GM19099 (cell line): ENCODE results near the gene ZC3HAV1.
A peak's percentile ranks its signal among the peaks of the same experiment; 100 is the strongest.

Experiments
- POLR2A ChIP-seq: IDR thresholded peaks from 3 replicates; pipeline ENCODE4 v1.6.1; 2011; ENCODE audit warnings: low read depth; ENCODE audit not compliant: insufficient read length; ENCODE audit errors: extremely low read depth

ZC3HAV1 gene

GRCh38 chr7:139109188-139109982, at the start of gene ZC3HAV1:
TSS of gene ZC3HAV1 (minus strand) at chr7:139109720. CDS start at chr7:139109331, 389 bp downstream.
- TF ChIP-seq POLR2A: peak; percentile 93

GRCh38 chr7:139153832-139154231, 44.3 kb upstream of the ZC3HAV1 start:
- no peak for TF ChIP-seq POLR2A

- TF ChIP-seq POLR2A: no peak
These were observed 42.6 kb upstream of the ZC3HAV1 start for GRCh38 chr7:139152149-139152548.

- TF ChIP-seq POLR2A: no peak
These were observed 29.6 kb upstream of the ZC3HAV1 start for GRCh38 chr7:139139150-139139549.

- TF ChIP-seq POLR2A: peak; percentile 31
These were observed 24.0 kb upstream of the ZC3HAV1 start for GRCh38 chr7:139133335-139134139.

- no peak for TF ChIP-seq POLR2A
These were observed 23.4 kb upstream of the ZC3HAV1 start for GRCh38 chr7:139132887-139133286.

- TF ChIP-seq POLR2A: no peak
These were observed 22.1 kb upstream of the ZC3HAV1 start for GRCh38 chr7:139131601-139132041.

- TF ChIP-seq POLR2A: no peak
These were observed 18.1 kb upstream of the ZC3HAV1 start for GRCh38 chr7:139127648-139128047.

GRCh38 chr7:139125657-139126056, 16.1 kb upstream of the ZC3HAV1 start:
- TF ChIP-seq POLR2A: no peak

- TF ChIP-seq POLR2A: no peak
These were observed 14.8 kb upstream of the ZC3HAV1 start for GRCh38 chr7:139124084-139124914.

- TF ChIP-seq POLR2A: no peak
These were observed 9.9 kb upstream of the ZC3HAV1 start for GRCh38 chr7:139119486-139119849.

GRCh38 chr7:139118805-139119485, 9.4 kb upstream of the ZC3HAV1 start:
- TF ChIP-seq POLR2A: no peak

GRCh38 chr7:139118234-139118804, 8.8 kb upstream of the ZC3HAV1 start:
- TF ChIP-seq POLR2A: no peak

GRCh38 chr7:139117599-139118233, 8.2 kb upstream of the ZC3HAV1 start:
- no peak for TF ChIP-seq POLR2A
